Uterus (tissue), 4 donors: ENCODE results near the gene IL1R1. TPM values are rescaled to one million over a fixed set of nuclear protein-coding genes. Genes with fewer than 3 reads are reported as not detected.
A peak's percentile ranks its signal among the peaks of the same experiment; 100 is the strongest.
"Not testable (repeated sequence)": the region's sequence is repeated elsewhere in the genome, so short reads cannot be mapped to it uniquely, and the experiment has no call there.

Source experiments
- DNase-seq, 2 donors: peaks; one replicate each; pipeline ENCODE4 v3.0.0-alpha.2; 2019 to 2020
- H3K27ac ChIP-seq, 2 donors: fragments of 200-600 bp; sonication (generic); 1 replicate in 1 of 2; 2 replicates in 1 of 2; pipeline ENCODE4 v1.5.1; 2016 to 2018
- H3K27me3 ChIP-seq, 2 donors: fragments of 200-600 bp; sonication (generic); one replicate each; pipeline ENCODE4 v1.5.1; 2018 to 2019; ENCODE audit warnings: control low read depth in 1 of 2
- H3K36me3 ChIP-seq, 2 donors: fragments of 200-600 bp; sonication (generic); one replicate each; pipeline ENCODE4 v1.5.1; 2019; ENCODE audit warnings: control low read depth in 1 of 2
- H3K4me1 ChIP-seq, 2 donors: fragments of 200-600 bp; sonication (generic); one replicate each; pipeline ENCODE4 v1.5.1; 2018 to 2019; ENCODE audit warnings: control low read depth in 1 of 2
- H3K4me3 ChIP-seq, 2 donors: fragments of 200-600 bp; sonication (generic); 1 replicate in 1 of 2; 2 replicates in 1 of 2; pipeline ENCODE4 v1.5.1; 2018 to 2019; ENCODE audit warnings: mild to moderate bottlenecking in 1 of 2
- H3K9me3 ChIP-seq, 2 donors: fragments of 200-600 bp; sonication (generic); one replicate each; pipeline ENCODE4 v1.5.1; 2019; ENCODE audit warnings: control low read depth in 1 of 2
- POLR2A ChIP-seq, 2 donors: fragments of 450-650 bp; IDR thresholded peaks; one replicate each; pipeline ENCODE4 v1.6.1; 2016; ENCODE audit warnings: antibody characterized with exemption in 2 of 2, mild to moderate bottlenecking in 1 of 2, moderate library complexity in 1 of 2
- intact Hi-C: fragments of 100-400 bp; cut with DNase I; formaldehyde crosslinking; loops from one replicate; pipeline ENCODE4 v1.15.1; 2023; ENCODE audit warnings: low total_unique reads
- total RNA-seq, 4 donors: library from RNA; depleted of rRNA in 3 of 4; stranded (reverse); fragments of >200 nt in 3 of 4; gene quantifications; one replicate each; pipeline versions ENCODE4 v1.1.0 to v1.2.4, GENCODE V29; 2014 to 2023
- TF ChIP-seq, protein P1 (sequence below), 4 experiments: fragments of 200-600 bp in 2 of 4; fragments of 450-650 bp in 2 of 4; sonication (generic) in 2 of 4; IDR thresholded peaks; one replicate each; pipeline ENCODE4 v1.5.1; 2016 to 2019; ENCODE audit warnings: antibody characterized with exemption in 4 of 4, mild to moderate bottlenecking in 2 of 4, moderate library complexity in 1 of 4
- donor health status: DM: yes; HTN: yes; CAD: no.

IL1R1 gene
- total RNA-seq, 4 donors from 2014 or later, result 43.8 to 94.9 (median 70.1) TPM

DNA sequence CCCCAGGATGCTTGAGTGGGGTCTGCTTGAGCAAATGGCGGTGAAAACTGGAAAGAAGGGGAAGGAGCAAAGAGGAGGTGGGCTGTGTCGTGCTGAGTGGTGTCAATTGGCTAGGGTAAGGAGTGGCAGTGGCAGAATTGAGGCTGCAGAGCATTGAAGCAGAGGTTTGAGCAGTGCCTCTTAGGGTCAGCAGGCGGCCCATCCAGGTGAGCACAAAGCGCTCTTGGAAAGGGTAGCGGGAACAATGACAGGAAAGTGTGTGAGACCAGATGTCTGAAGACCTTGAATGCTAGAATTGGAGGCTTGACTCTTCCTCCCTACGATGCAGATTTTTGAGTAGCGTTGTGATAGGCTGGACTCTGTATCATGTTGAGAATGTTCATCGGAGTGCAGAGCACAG is 39.3 kb upstream of the IL1R1 start:
- intact Hi-C loops, result no loop called here
- TF ChIP-seq POLR2A (IDR thresholded peaks at IDR 0.05), result no peak
- TF ChIP-seq, protein P1, sequence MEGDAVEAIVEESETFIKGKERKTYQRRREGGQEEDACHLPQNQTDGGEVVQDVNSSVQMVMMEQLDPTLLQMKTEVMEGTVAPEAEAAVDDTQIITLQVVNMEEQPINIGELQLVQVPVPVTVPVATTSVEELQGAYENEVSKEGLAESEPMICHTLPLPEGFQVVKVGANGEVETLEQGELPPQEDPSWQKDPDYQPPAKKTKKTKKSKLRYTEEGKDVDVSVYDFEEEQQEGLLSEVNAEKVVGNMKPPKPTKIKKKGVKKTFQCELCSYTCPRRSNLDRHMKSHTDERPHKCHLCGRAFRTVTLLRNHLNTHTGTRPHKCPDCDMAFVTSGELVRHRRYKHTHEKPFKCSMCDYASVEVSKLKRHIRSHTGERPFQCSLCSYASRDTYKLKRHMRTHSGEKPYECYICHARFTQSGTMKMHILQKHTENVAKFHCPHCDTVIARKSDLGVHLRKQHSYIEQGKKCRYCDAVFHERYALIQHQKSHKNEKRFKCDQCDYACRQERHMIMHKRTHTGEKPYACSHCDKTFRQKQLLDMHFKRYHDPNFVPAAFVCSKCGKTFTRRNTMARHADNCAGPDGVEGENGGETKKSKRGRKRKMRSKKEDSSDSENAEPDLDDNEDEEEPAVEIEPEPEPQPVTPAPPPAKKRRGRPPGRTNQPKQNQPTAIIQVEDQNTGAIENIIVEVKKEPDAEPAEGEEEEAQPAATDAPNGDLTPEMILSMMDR (IDR thresholded peaks at IDR 0.05), result no peak

DNA sequence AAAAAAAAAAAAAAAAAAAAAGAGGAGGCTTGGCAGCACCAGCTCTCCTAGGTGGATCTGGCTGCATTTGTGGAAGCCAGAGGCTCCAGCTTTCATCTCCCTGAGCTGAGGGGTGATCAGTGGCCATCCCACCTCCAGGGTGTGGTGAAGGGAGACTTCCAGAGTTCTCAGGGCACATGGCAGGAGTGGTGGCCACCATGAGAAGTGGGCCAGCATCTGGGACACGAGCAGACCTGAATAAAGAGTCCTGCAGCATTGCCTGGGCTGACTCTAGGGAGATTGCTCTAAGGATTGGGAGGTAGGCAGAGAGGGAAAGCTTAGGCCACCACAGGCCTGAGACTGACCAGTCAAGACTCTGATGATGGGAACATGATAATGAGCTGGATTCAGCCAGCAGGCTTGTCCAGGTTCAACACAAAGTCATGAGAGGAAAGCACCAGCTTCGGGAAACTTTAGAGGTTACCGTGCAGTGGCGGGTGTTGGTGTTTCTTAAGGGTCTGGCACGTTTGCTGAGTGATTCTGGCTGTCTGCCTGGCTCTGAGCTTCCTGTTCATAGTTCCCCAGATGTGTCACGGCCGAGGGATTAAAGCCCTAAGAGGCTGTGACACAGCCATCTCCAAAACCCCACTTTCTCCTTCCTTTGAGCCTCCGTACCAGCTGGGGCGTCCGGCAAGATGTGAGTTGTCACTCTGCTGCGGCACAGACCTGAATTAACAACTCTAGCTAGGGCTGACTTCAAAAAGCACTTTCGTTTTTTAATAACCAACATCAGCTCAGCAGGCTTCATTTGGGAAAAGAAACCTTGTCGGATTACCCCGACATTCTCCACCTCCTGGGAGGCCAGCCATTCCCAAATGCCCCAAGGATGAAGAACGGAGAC is 38.3 kb upstream of the IL1R1 start:
- Histone ChIP-seq H3K27ac (peak overlapping the region; percentile 22 to 77), H3K36me3 (no peaks in the 10 kb centered on the region), H3K9me3 (no peaks in the 10 kb centered on the region), H3K4me3 (peak overlapping the region; percentile 27 to 40), H3K4me1 (no peaks in the 10 kb centered on the region), H3K27me3 (no peaks in the 10 kb centered on the region)
- TF ChIP-seq, protein P1 (IDR thresholded peaks at IDR 0.05), result no peak
- no peak for TF ChIP-seq POLR2A (IDR thresholded peaks at IDR 0.05)
- intact Hi-C loops, result no loop called here
- DNase-seq, result peak; percentile 71 to 74

More for the DNA sequence above, 39.3 kb upstream of the IL1R1 start:
- Histone ChIP-seq H3K36me3 (no peaks in the 10 kb centered on the region), H3K27me3 (no peaks in the 10 kb centered on the region), H3K4me1 (no peaks in the 10 kb centered on the region), H3K9me3 (no peaks in the 10 kb centered on the region), H3K27ac (no peak overlapping the region), H3K4me3 (no peak overlapping the region)
- no peak for DNase-seq

DNA sequence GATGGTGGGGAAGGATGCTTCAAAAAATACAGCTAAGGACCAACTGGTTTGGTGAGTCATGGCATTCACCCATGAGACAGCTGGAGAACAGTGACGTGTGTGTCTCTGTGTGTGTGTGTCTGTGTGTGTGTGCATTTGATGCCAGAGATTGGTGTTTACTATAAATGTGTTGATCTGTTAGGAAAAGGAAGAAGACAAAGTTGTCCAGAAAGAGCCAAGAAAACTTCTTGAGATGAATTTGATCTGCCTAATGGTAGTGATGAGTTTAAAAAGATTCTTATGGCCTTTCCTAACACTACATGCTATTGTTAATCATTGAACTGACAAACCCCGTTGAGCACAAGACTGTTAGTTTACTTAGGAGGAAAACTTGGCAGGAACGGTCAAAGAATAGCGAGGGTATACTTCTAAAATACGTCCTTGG is 36.4 kb upstream of the IL1R1 start:
- no peaks in the 10 kb centered on the region for H3K4me1 ChIP-seq
- H3K27me3 ChIP-seq, result no peaks in the 10 kb centered on the region
- H3K36me3 ChIP-seq, result no peaks in the 10 kb centered on the region
- no peak overlapping the region for H3K27ac ChIP-seq
- H3K9me3 ChIP-seq, result no peaks in the 10 kb centered on the region
- TF ChIP-seq, protein P1 (IDR thresholded peaks at IDR 0.05), result no peak
- no peak for TF ChIP-seq POLR2A (IDR thresholded peaks at IDR 0.05)
- H3K4me3 ChIP-seq, result no peak overlapping the region
- DNase-seq, result no peak
- intact Hi-C loops, result no loop called here

DNA sequence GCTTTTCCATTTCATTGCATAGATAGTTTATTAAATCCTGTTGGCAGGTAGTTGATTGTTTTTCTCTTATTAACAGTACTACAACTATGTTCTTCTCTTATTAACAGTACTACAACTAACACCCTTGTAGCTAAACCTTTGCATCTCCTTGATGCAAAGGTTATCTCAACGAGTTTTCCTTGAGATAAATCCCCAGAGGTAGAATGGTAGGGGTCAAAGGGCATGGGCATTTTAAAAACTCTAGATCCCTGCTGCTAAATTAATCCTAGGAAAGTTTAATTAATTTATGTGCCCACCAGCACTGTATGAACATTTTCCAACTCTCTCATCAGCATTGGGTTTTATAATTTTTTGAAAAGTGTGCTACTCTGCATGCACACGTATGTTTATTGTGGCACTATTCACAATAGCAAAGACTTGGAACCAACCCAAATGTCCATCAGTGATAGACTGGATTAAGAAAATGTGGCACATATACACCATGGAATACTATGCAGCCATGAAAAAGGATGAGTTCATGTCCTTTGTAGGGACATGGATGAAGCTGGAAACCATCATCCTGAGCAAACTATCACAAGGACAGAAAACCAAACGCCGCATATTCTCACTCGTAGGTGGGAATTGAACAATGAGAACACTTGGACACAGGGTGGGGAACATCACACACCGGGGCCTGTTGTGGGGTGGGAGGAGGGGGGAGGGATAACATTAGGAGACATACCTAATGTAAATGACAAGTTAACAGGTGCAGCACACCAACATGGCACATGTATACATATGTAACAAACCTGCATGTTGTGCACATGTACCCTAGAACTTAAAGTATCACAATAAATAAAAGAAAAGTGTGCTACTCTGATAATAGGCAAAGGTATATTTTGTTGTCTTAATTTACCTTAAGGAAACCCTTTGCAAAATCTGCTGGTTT is 35.5 kb upstream of the IL1R1 start:
- DNase-seq, intact Hi-C loops, H3K9me3 ChIP-seq, H3K4me3 ChIP-seq, H3K4me1 ChIP-seq, H3K27ac ChIP-seq, H3K36me3 ChIP-seq, H3K27me3 ChIP-seq: not testable (repeated sequence)

DNA sequence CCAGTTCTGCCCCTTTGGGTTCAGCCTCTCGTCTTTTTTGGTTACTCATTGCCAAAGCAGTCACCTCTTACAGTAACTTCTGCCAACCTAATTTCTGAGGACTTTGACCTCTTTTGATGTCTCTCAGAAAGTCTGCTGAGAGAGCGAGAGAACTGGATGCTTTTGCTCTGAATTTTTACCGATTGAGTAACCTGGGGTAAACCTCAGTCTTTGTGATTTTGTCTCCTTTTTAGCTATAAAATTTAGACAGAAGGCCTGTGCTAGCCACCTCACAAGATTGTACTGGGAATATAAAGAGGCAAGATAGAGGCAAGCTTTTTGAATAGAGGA is 34.8 kb upstream of the IL1R1 start:
- H3K9me3 ChIP-seq, result no peaks in the 10 kb centered on the region
- no peak overlapping the region for H3K4me3 ChIP-seq
- no peaks in the 10 kb centered on the region for H3K27me3 ChIP-seq
- intact Hi-C loops, result no loop called here
- DNase-seq, result no peak
- H3K27ac ChIP-seq, result no peak overlapping the region
- no peaks in the 10 kb centered on the region for H3K4me1 ChIP-seq
- H3K36me3 ChIP-seq, result no peaks in the 10 kb centered on the region
- TF ChIP-seq, protein P1 (IDR thresholded peaks at IDR 0.05), result no peak
- TF ChIP-seq POLR2A (IDR thresholded peaks at IDR 0.05), result no peak
